ENCODE data around the gene GAMT. TPM values are rescaled to one million over a fixed set of nuclear protein-coding genes. Genes with fewer than 3 reads are reported as not detected.

GAMT gene
- total RNA-seq, 1 donor = 23.3 TPM

DNA sequence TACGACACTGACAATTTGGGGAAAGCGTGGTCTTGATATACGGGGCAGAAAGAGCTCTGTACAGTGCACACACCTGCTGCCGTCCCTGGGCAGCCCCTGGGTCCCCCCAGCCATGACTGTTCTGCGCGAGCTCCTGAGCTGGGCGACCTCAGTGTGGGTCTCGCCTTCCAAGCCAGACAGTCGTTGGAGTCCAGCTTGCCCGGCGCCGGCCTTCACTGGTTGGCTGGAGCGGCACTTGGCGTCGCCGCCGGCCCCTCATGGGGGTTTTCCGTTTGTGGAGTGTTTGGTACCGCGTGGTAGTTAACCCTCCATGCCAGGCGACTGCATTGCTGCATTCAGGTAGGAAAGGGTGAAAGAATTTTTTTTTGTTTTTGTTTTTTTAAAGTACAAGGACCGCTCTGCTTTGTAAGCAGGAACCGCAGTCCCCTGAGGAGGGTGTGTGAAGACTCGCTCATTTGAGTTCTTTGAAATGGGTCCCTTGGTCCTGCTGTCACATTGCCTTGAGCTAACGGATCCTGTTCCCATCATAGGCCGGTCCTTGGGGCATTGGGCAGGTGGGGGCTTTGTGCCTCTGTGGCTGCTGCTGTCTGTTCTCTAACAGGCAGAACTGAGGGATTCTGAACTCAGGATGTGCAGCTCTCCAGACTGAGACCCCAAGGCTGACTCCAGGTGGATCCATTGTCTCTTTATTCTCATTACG is 26.0 kb upstream of the GAMT start:
- no peak for TF ChIP-seq CTCF (IDR thresholded peaks at IDR 0.05; ENCODE audit: insufficient read depth, low read depth, low read length)
- DNase-seq (ENCODE audit: low read depth) = no peak
- no peak overlapping the region for H3K4me3 ChIP-seq (ENCODE audit: low read depth, low read length)

DNA sequence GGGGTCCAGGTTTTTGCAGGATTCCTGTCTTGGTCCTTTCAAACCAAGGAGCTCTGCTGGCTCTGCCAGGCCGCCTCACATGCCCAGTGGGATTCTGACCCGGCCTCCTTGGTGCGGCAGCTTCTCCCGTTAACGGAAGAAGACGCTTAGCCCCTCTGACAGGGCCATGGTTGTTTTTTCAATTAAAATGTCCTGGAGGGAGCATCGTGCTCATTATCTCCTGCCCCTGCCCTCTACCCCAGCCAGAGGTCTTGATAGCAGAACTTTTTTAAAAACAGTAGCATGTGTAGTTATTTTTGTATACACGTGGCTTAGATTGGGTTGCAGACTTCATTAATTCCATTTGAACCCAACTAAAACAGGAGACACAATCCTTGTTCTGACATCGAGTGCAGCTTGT is 25.4 kb upstream of the GAMT start:
- H3K4me3 ChIP-seq (ENCODE audit: low read depth, low read length) = no peak overlapping the region
- no peak for TF ChIP-seq CTCF (IDR thresholded peaks at IDR 0.05; ENCODE audit: insufficient read depth, low read depth, low read length)
- DNase-seq (ENCODE audit: low read depth) = no peak

- TF ChIP-seq CTCF (IDR thresholded peaks at IDR 0.05; ENCODE audit: insufficient read depth, low read depth, low read length) = no peak
- no peak for DNase-seq (ENCODE audit: low read depth)
- no peak overlapping the region for H3K4me3 ChIP-seq (ENCODE audit: low read depth, low read length)
These were observed 24.6 kb upstream of the GAMT start for GRCh38 chr19:1425902-1426301.

- no peak for DNase-seq (ENCODE audit: low read depth)
- no peak overlapping the region for H3K4me3 ChIP-seq (ENCODE audit: low read depth, low read length)
- no peak for TF ChIP-seq CTCF (IDR thresholded peaks at IDR 0.05; ENCODE audit: insufficient read depth, low read depth, low read length)
These were observed 23.9 kb upstream of the GAMT start for GRCh38 chr19:1425102-1425837.

DNA sequence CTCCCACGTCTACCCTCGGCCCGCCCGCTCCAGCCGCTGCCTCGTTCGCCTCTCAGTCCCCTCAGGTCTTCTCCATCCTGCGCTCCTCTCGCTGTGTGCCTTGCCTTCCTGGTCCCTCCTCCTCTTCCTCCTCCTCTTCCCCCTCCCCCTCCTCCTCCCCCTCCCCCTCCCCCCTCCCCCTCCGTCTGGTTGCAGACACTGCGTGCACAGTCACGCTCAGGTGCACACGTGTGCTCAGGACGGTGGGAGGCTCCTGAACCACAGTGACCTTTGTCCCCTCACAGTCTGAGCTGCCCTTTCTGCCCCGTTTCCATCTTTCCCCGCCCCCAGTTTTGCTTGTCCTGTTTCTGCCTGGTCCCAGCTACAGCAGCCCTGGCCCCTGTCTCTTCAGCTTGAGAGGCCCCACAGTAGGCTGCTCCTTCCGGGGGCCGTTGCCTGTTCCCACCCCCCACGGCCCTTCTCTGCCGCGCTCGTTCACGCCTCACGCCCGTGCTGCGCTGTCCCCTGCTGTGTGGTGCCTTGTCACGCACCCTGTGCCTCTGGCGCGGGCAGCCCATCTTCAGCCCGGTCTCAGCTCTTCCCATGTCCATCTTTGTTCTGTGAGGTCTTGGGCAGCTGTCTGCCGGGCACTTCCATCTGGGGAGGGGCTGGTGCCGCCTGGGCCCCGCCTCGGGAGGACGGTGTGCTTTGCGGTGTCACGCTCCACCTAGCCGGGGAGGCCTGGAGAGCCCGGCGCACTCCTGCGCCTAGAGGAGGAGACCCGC is 23.0 kb upstream of the GAMT start:
- H3K4me3 ChIP-seq (ENCODE audit: low read depth, low read length) = no peak overlapping the region
- DNase-seq (ENCODE audit: low read depth) = no peak
- no peak for TF ChIP-seq CTCF (IDR thresholded peaks at IDR 0.05; ENCODE audit: insufficient read depth, low read depth, low read length)

- no peak for TF ChIP-seq CTCF (IDR thresholded peaks at IDR 0.05; ENCODE audit: insufficient read depth, low read depth, low read length)
- no peak overlapping the region for H3K4me3 ChIP-seq (ENCODE audit: low read depth, low read length)
- no peak for DNase-seq (ENCODE audit: low read depth)
These were observed 22.3 kb upstream of the GAMT start for GRCh38 chr19:1423436-1424191.
